Neural cell (in vitro differentiated cells): ENCODE results near the gene IQGAP2. TPM values are rescaled to one million over a fixed set of nuclear protein-coding genes. Genes with fewer than 3 reads are reported as not detected.

ENCODE experiments used
- H2AFZ ChIP-seq: fragments of 200-600, 300-800 bp; sonication (generic), shearing (Covaris generic); 2 replicates; pipeline ENCODE4 v1.6.0; 2014; ENCODE audit warnings: low read depth, mild to moderate bottlenecking, antibody characterized with exemption, low read length, moderate library complexity
- H3F3A ChIP-seq: fragments of 200-600 bp; shearing (Covaris generic); 2 replicates; pipeline ENCODE4 v1.6.1; 2016; ENCODE audit warnings: mild to moderate bottlenecking, moderate library complexity, mixed read lengths, antibody characterized with exemption, low read length; ENCODE audit not compliant: insufficient read depth, poor library complexity, severe bottlenecking
- H3K27ac ChIP-seq: fragments of 200-600, 300-800 bp; sonication (generic), shearing (Covaris generic); 2 replicates; pipeline ENCODE4 v1.5.1; 2014; ENCODE audit warnings: mild to moderate bottlenecking, low read length, moderate library complexity
- H3K27me3 ChIP-seq: fragments of 300-800, 200-600 bp; sonication (generic), shearing (Covaris generic); 2 replicates; pipeline ENCODE4 v1.6.0; 2014; ENCODE audit warnings: mild to moderate bottlenecking, low read depth, low read length, moderate library complexity; ENCODE audit not compliant: insufficient read depth
- H3K36me3 ChIP-seq: fragments of 300-800, 200-600 bp; sonication (generic), shearing (Covaris generic); 2 replicates; pipeline ENCODE4 v1.5.1; 2014; ENCODE audit warnings: mild to moderate bottlenecking, antibody characterized with exemption, low read length, moderate library complexity; ENCODE audit not compliant: insufficient read depth
- H3K4me2 ChIP-seq: fragments of 300-800, 200-600 bp; sonication (generic), shearing (Covaris generic); 2 replicates; pipeline ENCODE4 v1.6.0; 2014; ENCODE audit warnings: mild to moderate bottlenecking, low read length
- H3K4me3 ChIP-seq: fragments of 300-800, 200-600 bp; sonication (generic), shearing (Covaris generic); 2 replicates; pipeline ENCODE4 v1.5.1; 2014; ENCODE audit warnings: mild to moderate bottlenecking, low read length, moderate library complexity
- H3K79me2 ChIP-seq: fragments of 200-600 bp; shearing (Covaris generic); replicated peaks from 2 replicates; pipeline ENCODE4 v1.6.0; 2014; ENCODE audit warnings: mild to moderate bottlenecking, low read length, moderate library complexity; ENCODE audit not compliant: insufficient read depth
- H3K9ac ChIP-seq: fragments of 300-800, 200-600 bp; sonication (generic), shearing (Covaris generic); 2 replicates; pipeline ENCODE4 v1.6.1; 2016; ENCODE audit warnings: mild to moderate bottlenecking, low read length, mixed read lengths
- H3K9me2 ChIP-seq: fragments of 200-600 bp; shearing (Covaris generic); 2 replicates; pipeline ENCODE4 v1.6.1; 2016; ENCODE audit warnings: mild to moderate bottlenecking, low read length, mixed read lengths; ENCODE audit not compliant: insufficient read depth
- H3K9me3 ChIP-seq: fragments of 200-600, 300-800 bp; sonication (generic), shearing (Covaris generic); 2 replicates; pipeline ENCODE4 v1.6.1; 2016; ENCODE audit warnings: mild to moderate bottlenecking, mixed run types, low read length, moderate library complexity, mixed read lengths
- H4K20me1 ChIP-seq: fragments of 200-600 bp; shearing (Covaris generic); 2 replicates; pipeline ENCODE4 v1.6.1; 2016; ENCODE audit warnings: mild to moderate bottlenecking, mixed run types; ENCODE audit not compliant: insufficient read depth
- EP300 ChIP-seq: fragments of 450-650 bp; conservative IDR thresholded peaks from 2 replicates; pipeline ENCODE4 v1.6.1; 2014; ENCODE audit warnings: antibody characterized with exemption, mild to moderate bottlenecking, moderate library complexity; ENCODE audit not compliant: poor library complexity, severe bottlenecking
- EZH2 ChIP-seq: fragments of 200-600, 300-800 bp; shearing (Covaris generic), sonication (generic); IDR thresholded peaks from 2 replicates; pipeline ENCODE4 v1.6.1; 2014; ENCODE audit warnings: antibody characterized with exemption, low read length, borderline replicate concordance, mild to moderate bottlenecking; ENCODE audit not compliant: insufficient read depth, poor library complexity, severe bottlenecking
- MXI1 ChIP-seq: fragments of 450-650 bp; conservative IDR thresholded peaks from 2 replicates; pipeline ENCODE4 v1.6.1; 2014; ENCODE audit warnings: antibody characterized with exemption, mild to moderate bottlenecking; ENCODE audit not compliant: poor library complexity, severe bottlenecking
- POLR2AphosphoS5 ChIP-seq: IDR thresholded peaks from 2 replicates; pipeline ENCODE4 v1.6.1; 2012
- RAD21 ChIP-seq: fragments of 450-650 bp; conservative IDR thresholded peaks from 2 replicates; pipeline ENCODE4 v1.6.1; 2014; ENCODE audit warnings: antibody characterized with exemption, mild to moderate bottlenecking, moderate library complexity
- SMC3 ChIP-seq: fragments of 450-650 bp; conservative IDR thresholded peaks from 2 replicates; pipeline ENCODE4 v1.6.1; 2014; ENCODE audit warnings: antibody characterized with exemption, mild to moderate bottlenecking, moderate library complexity; ENCODE audit not compliant: poor library complexity
- TAF1 ChIP-seq: IDR thresholded peaks from 2 replicates; pipeline ENCODE4 v1.6.1; 2012; ENCODE audit warnings: low read depth
- polyA plus RNA-seq: library from polyadenylated mRNA; depleted of rRNA; stranded (reverse); fragments of >200 nt; gene quantifications from 2 replicates; pipeline ENCODE4 v1.2.3, GENCODE V29; 2014
- TF ChIP-seq, protein P1 (sequence below): fragments of 450-650 bp; IDR thresholded peaks from 2 replicates; pipeline ENCODE4 v1.5.1; 2014; ENCODE audit warnings: antibody characterized with exemption, mild to moderate bottlenecking, moderate library complexity; ENCODE audit not compliant: poor library complexity, severe bottlenecking
- TF ChIP-seq, protein P2 (sequence below): IDR thresholded peaks from 2 replicates; pipeline ENCODE4 v1.6.1; 2012; ENCODE audit warnings: borderline replicate concordance

Gene IQGAP2
- polyA plus RNA-seq, 1 donor from 2014 or later = 5.2 TPM

DNA sequence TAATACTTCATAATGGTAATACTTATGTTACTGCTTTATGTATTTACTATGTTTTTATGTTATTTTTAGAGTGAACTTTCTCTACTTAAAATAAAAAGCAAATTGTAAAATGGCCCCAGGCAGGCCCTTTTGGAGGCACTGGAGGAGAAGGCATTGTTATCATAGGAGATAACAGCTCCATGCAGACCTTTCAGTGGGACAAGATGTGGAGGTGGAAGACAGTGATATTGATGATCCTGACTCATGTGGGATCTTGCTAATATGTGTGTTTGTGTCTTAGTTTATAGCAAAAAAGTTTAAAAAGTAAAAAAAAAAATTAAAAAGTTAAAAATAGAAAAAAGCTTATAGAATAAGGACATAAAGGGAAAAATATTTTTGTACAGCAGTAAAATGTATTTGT lies 74.5 kb downstream of the IQGAP2 start:
- TF ChIP-seq, protein P1, sequence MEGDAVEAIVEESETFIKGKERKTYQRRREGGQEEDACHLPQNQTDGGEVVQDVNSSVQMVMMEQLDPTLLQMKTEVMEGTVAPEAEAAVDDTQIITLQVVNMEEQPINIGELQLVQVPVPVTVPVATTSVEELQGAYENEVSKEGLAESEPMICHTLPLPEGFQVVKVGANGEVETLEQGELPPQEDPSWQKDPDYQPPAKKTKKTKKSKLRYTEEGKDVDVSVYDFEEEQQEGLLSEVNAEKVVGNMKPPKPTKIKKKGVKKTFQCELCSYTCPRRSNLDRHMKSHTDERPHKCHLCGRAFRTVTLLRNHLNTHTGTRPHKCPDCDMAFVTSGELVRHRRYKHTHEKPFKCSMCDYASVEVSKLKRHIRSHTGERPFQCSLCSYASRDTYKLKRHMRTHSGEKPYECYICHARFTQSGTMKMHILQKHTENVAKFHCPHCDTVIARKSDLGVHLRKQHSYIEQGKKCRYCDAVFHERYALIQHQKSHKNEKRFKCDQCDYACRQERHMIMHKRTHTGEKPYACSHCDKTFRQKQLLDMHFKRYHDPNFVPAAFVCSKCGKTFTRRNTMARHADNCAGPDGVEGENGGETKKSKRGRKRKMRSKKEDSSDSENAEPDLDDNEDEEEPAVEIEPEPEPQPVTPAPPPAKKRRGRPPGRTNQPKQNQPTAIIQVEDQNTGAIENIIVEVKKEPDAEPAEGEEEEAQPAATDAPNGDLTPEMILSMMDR = no peak
- TF ChIP-seq TAF1 = no peak
- TF ChIP-seq, protein P2, sequence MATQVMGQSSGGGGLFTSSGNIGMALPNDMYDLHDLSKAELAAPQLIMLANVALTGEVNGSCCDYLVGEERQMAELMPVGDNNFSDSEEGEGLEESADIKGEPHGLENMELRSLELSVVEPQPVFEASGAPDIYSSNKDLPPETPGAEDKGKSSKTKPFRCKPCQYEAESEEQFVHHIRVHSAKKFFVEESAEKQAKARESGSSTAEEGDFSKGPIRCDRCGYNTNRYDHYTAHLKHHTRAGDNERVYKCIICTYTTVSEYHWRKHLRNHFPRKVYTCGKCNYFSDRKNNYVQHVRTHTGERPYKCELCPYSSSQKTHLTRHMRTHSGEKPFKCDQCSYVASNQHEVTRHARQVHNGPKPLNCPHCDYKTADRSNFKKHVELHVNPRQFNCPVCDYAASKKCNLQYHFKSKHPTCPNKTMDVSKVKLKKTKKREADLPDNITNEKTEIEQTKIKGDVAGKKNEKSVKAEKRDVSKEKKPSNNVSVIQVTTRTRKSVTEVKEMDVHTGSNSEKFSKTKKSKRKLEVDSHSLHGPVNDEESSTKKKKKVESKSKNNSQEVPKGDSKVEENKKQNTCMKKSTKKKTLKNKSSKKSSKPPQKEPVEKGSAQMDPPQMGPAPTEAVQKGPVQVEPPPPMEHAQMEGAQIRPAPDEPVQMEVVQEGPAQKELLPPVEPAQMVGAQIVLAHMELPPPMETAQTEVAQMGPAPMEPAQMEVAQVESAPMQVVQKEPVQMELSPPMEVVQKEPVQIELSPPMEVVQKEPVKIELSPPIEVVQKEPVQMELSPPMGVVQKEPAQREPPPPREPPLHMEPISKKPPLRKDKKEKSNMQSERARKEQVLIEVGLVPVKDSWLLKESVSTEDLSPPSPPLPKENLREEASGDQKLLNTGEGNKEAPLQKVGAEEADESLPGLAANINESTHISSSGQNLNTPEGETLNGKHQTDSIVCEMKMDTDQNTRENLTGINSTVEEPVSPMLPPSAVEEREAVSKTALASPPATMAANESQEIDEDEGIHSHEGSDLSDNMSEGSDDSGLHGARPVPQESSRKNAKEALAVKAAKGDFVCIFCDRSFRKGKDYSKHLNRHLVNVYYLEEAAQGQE = no peak
- no peaks in the 10 kb centered on the region for H3F3A ChIP-seq
- no peak overlapping the region for H3K4me3 ChIP-seq
- H3K9me3 ChIP-seq = no peaks in the 10 kb centered on the region
- no peak overlapping the region for H3K9ac ChIP-seq
- H3K36me3 ChIP-seq = no peaks in the 10 kb centered on the region
- H3K27me3 ChIP-seq = no peaks in the 10 kb centered on the region
- no peak overlapping the region for H3K27ac ChIP-seq
- no peaks in the 10 kb centered on the region for H3K79me2 ChIP-seq
- no peaks in the 10 kb centered on the region for H3K9me2 ChIP-seq
- no peak overlapping the region for H3K4me2 ChIP-seq
- no peak overlapping the region for H2AFZ ChIP-seq
- H4K20me1 ChIP-seq = no peaks in the 10 kb centered on the region

DNA sequence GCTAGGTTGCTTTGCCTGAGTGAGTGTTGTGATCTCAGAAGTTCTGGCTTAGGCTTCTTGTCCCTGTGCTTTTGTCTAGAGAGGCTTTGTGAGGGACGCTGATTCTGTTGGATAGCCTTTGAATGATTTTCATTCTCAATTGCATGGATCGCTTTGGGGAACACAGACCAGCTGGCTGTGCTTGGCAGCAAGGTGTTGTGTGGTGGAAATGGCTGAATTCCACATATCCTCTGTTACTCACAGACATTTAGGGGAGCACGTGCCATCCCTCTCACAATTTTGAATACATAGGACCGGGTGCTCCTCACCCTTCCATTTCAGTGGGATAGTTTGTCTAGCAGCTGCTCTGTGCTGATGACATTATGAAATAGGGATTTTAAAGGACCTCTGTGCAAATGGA lies 76.2 kb downstream of the IQGAP2 start:
- no peaks in the 10 kb centered on the region for H3K79me2 ChIP-seq
- no peaks in the 10 kb centered on the region for H3K9me3 ChIP-seq
- no peak overlapping the region for H3K27ac ChIP-seq
- H3K4me2 ChIP-seq = no peak overlapping the region
- no peaks in the 10 kb centered on the region for H4K20me1 ChIP-seq
- no peak overlapping the region for H2AFZ ChIP-seq
- TF ChIP-seq, protein P1 = no peak
- no peak for TF ChIP-seq EP300
- TF ChIP-seq SMC3 = no peak
- no peak for TF ChIP-seq MXI1
- no peak for TF ChIP-seq EZH2
- no peak for TF ChIP-seq POLR2AphosphoS5
- no peak for TF ChIP-seq TAF1
- TF ChIP-seq, protein P2 = no peak
- TF ChIP-seq RAD21 = no peak
- H3K9me2 ChIP-seq = no peaks in the 10 kb centered on the region
- H3K36me3 ChIP-seq = no peaks in the 10 kb centered on the region
- H3K27me3 ChIP-seq = no peaks in the 10 kb centered on the region
- H3K9ac ChIP-seq = no peak overlapping the region
- no peak overlapping the region for H3K4me3 ChIP-seq
- no peaks in the 10 kb centered on the region for H3F3A ChIP-seq
